ENCODE results near the gene HBE1.
"Not testable (repeated sequence)": the region's sequence is repeated elsewhere in the genome, so short reads cannot be mapped to it uniquely, and the experiment has no call there.

The HBE1 gene

DNA sequence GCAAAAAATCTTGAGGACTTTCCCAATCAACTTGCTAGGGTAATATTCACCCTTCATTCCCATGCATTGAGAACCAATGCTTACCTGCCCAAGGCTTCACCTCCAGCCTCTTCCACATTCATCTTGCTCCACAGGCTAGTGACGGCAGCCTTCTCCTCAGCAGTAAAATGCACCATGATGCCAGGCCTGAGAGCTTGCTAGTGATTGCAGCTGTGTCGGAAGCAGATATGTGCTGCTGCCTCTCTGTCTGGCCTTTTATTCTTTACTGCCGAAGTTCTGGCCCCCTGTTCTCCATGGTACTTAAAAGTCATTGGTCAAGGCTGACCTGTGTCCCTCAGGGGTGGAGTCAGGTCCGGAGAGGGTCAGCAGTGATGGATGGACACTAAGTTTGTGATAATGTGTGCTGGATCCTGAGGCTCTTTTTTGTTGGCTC lies at the start of gene HBE1:
Gene HBE1 (minus strand): TSS at position 231 of the 433 bp plus-strand sequence. CDS start 55 bp downstream, at position 176.
- Histone ChIP-seq H3K27ac (no peak within 1 kb of the TSS), H3K4me3 (no peak within 1 kb of the TSS)
- DNase-seq (ENCODE audit: low spot score) = no peak
- TF ChIP-seq, protein P1, sequence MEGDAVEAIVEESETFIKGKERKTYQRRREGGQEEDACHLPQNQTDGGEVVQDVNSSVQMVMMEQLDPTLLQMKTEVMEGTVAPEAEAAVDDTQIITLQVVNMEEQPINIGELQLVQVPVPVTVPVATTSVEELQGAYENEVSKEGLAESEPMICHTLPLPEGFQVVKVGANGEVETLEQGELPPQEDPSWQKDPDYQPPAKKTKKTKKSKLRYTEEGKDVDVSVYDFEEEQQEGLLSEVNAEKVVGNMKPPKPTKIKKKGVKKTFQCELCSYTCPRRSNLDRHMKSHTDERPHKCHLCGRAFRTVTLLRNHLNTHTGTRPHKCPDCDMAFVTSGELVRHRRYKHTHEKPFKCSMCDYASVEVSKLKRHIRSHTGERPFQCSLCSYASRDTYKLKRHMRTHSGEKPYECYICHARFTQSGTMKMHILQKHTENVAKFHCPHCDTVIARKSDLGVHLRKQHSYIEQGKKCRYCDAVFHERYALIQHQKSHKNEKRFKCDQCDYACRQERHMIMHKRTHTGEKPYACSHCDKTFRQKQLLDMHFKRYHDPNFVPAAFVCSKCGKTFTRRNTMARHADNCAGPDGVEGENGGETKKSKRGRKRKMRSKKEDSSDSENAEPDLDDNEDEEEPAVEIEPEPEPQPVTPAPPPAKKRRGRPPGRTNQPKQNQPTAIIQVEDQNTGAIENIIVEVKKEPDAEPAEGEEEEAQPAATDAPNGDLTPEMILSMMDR (IDR thresholded peaks at IDR 0.05) = no peak

DNA sequence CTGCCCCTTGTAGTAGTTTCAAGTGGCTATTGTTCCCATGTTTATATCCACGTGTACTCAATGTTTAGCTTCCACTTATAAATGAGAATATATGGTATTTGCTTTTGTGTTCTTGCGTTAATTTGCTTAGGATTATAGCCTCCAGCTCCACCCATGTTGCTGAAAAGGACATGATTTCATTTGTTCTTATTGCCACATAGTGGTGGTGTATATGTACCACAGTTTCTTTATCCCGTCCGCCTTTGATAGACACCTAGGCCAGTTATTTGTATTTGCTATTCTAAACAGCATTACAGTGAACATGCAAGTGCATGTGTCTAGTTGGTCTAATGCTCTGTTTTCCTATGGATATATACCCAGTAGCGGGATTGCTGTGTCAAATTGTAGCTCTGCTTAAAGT lies 47.5 kb upstream of the HBE1 start:
- TF ChIP-seq, protein P1 (IDR thresholded peaks at IDR 0.05) = no peak
- no peak for DNase-seq (ENCODE audit: low spot score)
- H3K4me3 ChIP-seq = no peak overlapping the region
- H3K27ac ChIP-seq = no peak overlapping the region

DNA sequence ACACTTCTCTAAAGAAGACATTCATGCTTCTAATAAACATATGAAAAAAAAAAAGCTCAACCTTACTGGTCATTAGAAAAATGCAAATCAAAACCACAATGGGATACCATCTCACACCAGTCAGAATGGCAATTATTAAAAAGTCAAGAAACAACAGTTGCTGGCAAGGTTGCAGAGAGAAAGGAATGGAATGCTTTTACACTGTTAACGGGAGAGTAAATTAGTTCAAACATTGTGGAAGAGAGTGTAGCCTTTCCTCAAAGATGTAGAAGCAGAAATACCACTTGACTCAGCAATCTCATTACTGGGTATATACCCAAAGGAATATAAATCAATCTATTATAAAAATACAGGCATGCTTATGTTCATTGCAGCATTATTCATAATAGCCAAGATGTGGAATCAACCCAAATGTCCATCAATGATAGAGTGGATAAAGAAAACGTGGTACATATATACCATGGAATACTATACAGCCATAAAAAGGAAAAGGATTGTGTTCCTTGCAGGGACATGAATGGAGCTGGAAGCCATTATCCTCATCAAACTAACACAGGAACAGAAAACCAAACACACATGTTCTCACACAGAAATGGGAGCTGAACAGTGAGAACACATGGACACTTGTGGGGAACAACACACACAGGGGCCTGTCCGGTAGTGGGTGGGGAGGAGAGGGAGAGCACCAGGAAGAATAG lies 43.7 kb upstream of the HBE1 start:
- H3K27ac ChIP-seq; H3K4me3 ChIP-seq; DNase-seq (ENCODE audit: low spot score): not testable (repeated sequence)

DNA sequence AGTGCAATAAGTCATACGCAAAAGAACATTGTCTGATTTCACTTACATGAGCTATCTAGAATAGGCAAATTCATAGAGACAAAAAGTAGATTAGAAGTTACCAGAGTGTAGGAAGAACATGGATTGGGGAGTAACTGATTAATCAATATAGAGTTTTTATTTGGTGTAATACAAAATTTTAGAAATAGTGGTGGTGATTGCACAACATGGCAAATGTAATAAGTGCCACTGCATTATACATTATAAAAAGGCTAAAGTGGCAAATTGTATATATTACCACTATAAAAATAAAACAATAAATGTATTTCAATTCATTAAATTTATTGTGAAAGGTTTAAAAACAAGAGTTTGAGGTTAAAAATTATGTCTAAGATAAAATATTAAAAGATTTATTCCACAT lies 40.7 kb upstream of the HBE1 start:
- TF ChIP-seq, protein P1 (IDR thresholded peaks at IDR 0.05) = no peak
- Histone ChIP-seq H3K27ac (no peak overlapping the region), H3K4me3 (no peak overlapping the region)
- DNase-seq (ENCODE audit: low spot score) = no peak

DNA sequence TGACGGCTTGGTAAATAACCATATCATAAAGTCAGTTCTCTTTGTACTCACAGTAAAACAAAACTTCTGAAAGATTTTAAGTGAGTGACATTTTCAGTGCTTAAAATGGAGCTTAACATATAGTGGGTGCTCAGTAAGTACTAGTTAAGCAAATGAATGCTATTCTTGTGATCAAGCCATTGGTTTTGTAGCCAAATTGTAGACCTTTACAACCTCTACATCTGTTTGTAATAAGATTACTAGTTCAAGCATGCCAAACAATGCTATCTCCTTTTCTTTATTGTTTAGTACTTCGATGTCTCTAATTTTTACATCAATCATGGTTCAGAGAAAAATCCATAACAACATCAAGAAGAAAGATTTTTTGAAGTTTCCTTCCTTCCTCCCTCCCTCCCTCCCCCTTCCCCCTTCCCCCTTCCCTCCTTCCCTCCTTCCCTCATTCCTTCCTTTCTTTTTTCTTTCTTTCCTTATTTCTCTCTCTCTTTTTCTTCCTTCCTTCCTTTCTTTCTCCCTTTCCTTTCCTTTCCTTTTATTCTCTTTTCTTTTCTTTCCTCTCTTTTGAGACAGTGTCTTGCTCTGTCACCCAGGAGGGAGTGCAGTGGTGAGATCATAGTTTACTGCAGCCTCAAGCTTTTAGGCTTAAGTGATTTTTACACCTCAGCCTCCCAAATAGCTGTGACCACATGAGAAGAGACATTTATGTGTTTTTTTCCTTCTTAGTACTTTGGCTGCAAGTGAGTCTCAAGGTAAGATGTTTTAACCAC lies 37.7 kb upstream of the HBE1 start:
- no peak overlapping the region for H3K4me3 ChIP-seq
- TF ChIP-seq, protein P1 (IDR thresholded peaks at IDR 0.05) = no peak
- no peak for DNase-seq (ENCODE audit: low spot score)
- no peak overlapping the region for H3K27ac ChIP-seq

DNA sequence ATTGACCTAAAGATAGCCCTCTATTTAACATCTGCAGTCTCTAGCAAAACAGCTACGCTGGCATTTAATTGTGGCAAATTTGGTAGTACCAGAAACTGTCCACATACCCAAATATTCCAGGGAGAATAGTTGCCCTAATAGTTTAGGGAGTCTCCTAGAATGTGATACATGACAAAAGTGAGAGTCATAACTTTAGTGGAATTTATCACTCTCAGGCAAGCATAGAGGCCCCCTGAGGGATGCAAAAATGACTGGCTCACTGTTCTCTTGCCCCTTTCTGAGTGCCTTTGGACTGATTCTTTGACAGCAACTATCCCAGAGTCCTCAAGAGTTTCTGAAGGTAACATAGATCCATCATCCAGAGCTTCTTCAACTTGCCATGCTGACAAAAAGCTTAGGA lies 34.3 kb upstream of the HBE1 start:
- no peak overlapping the region for H3K4me3 ChIP-seq
- DNase-seq (ENCODE audit: low spot score) = no peak
- H3K27ac ChIP-seq = no peak overlapping the region
- TF ChIP-seq, protein P1 (IDR thresholded peaks at IDR 0.05) = no peak

DNA sequence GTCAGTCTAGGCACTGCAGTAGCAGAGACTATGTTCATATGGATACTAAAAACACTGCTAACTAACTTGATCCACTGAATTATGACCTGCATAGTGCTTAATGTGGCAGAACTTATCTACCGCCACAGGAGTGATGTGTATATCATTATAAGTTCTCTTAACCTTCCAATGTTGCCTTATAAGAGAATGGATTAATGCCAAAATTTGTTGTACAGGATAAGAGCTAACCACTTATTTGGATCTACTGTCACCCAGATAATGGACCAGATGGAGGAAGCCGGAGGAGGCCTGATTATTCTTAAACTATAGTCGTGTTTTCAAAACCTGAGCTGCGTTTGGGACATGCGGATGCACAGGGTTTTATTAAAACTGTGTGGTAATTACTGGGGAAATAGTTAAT lies 33.9 kb upstream of the HBE1 start:
- Histone ChIP-seq H3K27ac (no peak overlapping the region), H3K4me3 (no peak overlapping the region)
- TF ChIP-seq, protein P1 (IDR thresholded peaks at IDR 0.05) = no peak
- no peak for DNase-seq (ENCODE audit: low spot score)
